B cell (primary cell): ENCODE data around the gene SEC16A. TPM values are rescaled to one million over a fixed set of nuclear protein-coding genes. Genes with fewer than 3 reads are reported as not detected.

Source experiments
- ATAC-seq: fragments of 200-7000 bp; cut with Tn5 transposase; one replicate; pipeline ENCODE4 v1.10.0; 2021; ENCODE audit warnings: low read depth, mild to moderate bottlenecking, moderate number of reproducible peaks, moderate library complexity
- CTCF ChIA-PET: fragments of 350-600 bp; sonication (Branson Sonifier 250); formaldehyde crosslinking; loops from one replicate; lab custom pipeline; 2021; ENCODE audit warnings: antibody characterized with exemption, inconsistent platforms; lab: Charles Lee
- POLR2A ChIA-PET: fragments of 350-600 bp; sonication (Branson Sonifier 250); formaldehyde crosslinking; loops from one replicate; lab custom pipeline; 2021; ENCODE audit warnings: antibody characterized with exemption; lab: Charles Lee
- DNase-seq: peaks from one replicate; pipeline ENCODE4 v3.0.0; 2013
- H2AFZ ChIP-seq: 2 replicates; pipeline ENCODE4 v1.6.1; 2012; ENCODE audit warnings: mild to moderate bottlenecking, low read depth, low read length; ENCODE audit not compliant: insufficient read depth, poor library complexity, severe bottlenecking
- H3K27ac ChIP-seq, 2 donors: 1 replicate in 1 of 2; 2 replicates in 1 of 2; pipeline ENCODE4 v1.5.1; 2012 to 2013; ENCODE audit warnings: low read length in 2 of 2, mild to moderate bottlenecking in 2 of 2, moderate library complexity in 1 of 2
- H3K27me3 ChIP-seq, 4 experiments: fragments of 200-600 bp in 1 of 4; sonication (generic) in 1 of 4; replicated peaks in 1 of 4; 1 replicate in 2 of 4; 2 replicates in 2 of 4; pipeline versions ENCODE4 v1.6.1 to v1.7.0; 2013 to 2016; ENCODE audit warnings: low read length in 3 of 4, mild to moderate bottlenecking in 2 of 4, mixed read lengths in 1 of 4, moderate library complexity in 1 of 4; ENCODE audit not compliant: insufficient read depth in 4 of 4, control insufficient read depth in 3 of 4; ENCODE audit errors: control extremely low read depth in 1 of 4
- H3K36me3 ChIP-seq, 2 experiments: replicated peaks in 1 of 2; 1 replicate in 1 of 2; 2 replicates in 1 of 2; pipeline versions ENCODE4 v1.6.1 to v1.7.1; 2013; ENCODE audit warnings: low read length in 1 of 2; ENCODE audit not compliant: insufficient read depth in 2 of 2, control insufficient read depth in 1 of 2; ENCODE audit errors: control extremely low read depth in 1 of 2, extremely low read depth in 1 of 2
- H3K4me1 ChIP-seq, 2 donors: fragments of 200-600 bp in 1 of 2; sonication (generic) in 1 of 2; 1 replicate in 1 of 2; 2 replicates in 1 of 2; pipeline versions ENCODE4 v1.5.1 to v1.6.1; 2013 to 2017; ENCODE audit warnings: low read length in 2 of 2; ENCODE audit not compliant: control insufficient read depth in 2 of 2, insufficient read depth in 2 of 2
- H3K4me2 ChIP-seq: replicated peaks from 2 replicates; pipeline ENCODE3; 2012; ENCODE audit warnings: mild to moderate bottlenecking, low read depth, low read length; ENCODE audit not compliant: poor library complexity, severe bottlenecking
- H3K4me3 ChIP-seq, 5 experiments: fragments of 200-600 bp in 1 of 5; sonication (generic) in 1 of 5; 1 replicate in 3 of 5; 2 replicates in 2 of 5; pipeline versions ENCODE4 v1.5.1 to v1.7.0; 2011 to 2016; ENCODE audit warnings: low read length in 4 of 5, mild to moderate bottlenecking in 4 of 5, low read depth in 2 of 5, control low read depth in 1 of 5, moderate library complexity in 1 of 5; ENCODE audit not compliant: insufficient read depth in 1 of 5; ENCODE audit errors: control extremely low read depth in 1 of 5, extremely low read depth in 1 of 5
- H3K79me2 ChIP-seq: fragments of 200-600 bp; sonication (generic); one replicate; pipeline ENCODE4 v1.6.0; 2016; ENCODE audit warnings: low read length; ENCODE audit not compliant: control insufficient read depth, insufficient read depth
- H3K9ac ChIP-seq: fragments of 200-600 bp; sonication (generic); 2 replicates; pipeline ENCODE4 v1.6.1; 2017; ENCODE audit warnings: mild to moderate bottlenecking, low read length, moderate library complexity
- H3K9me3 ChIP-seq, 3 donors: one replicate each; pipeline versions ENCODE4 v1.6.1 to v1.7.1; 2013; ENCODE audit warnings: low read length in 2 of 3; ENCODE audit not compliant: control insufficient read depth in 2 of 3, insufficient read depth in 1 of 3; ENCODE audit errors: control extremely low read depth in 1 of 3
- H4K20me1 ChIP-seq: 2 replicates; pipeline ENCODE4 v1.6.0; 2012; ENCODE audit warnings: mild to moderate bottlenecking, low read length; ENCODE audit not compliant: insufficient read depth, control insufficient read depth, poor library complexity, severe bottlenecking
- H3K27ac Mint-ChIP-seq: one replicate; pipeline ENCODE4 v1.8.0; 2021; ENCODE audit warnings: mixed read lengths
- H3K27me3 Mint-ChIP-seq: one replicate; pipeline ENCODE4 v1.8.0; 2021; ENCODE audit warnings: mixed read lengths
- H3K4me1 Mint-ChIP-seq: one replicate; pipeline ENCODE4 v1.8.0; 2021; ENCODE audit warnings: mixed read lengths
- H3K4me3 Mint-ChIP-seq: one replicate; pipeline ENCODE4 v1.8.0; 2021; ENCODE audit warnings: mixed read lengths
- H3K9me3 Mint-ChIP-seq: one replicate; pipeline ENCODE4 v1.8.0; 2022; ENCODE audit warnings: mixed read lengths; ENCODE audit not compliant: insufficient read depth
- EZH2 ChIP-seq: IDR thresholded peaks from 2 replicates; pipeline ENCODE4 v1.6.1; 2012; ENCODE audit warnings: borderline replicate concordance, low read depth, mild to moderate bottlenecking, moderate library complexity, low read length; ENCODE audit not compliant: insufficient read depth, poor library complexity, severe bottlenecking
- WGBS: methylation state at CpG from one replicate; pipeline ENCODE4 v1.1.5; 2013; ENCODE audit warnings: missing lambda C conversion rate; ENCODE audit not compliant: insufficient coverage; 5-methylcytosine and 5-hydroxymethylcytosine counted together
- intact Hi-C: fragments of 100-400 bp; cut with micrococcal nuclease; formaldehyde crosslinking; loops from one replicate; pipeline ENCODE4 v1.10.0; 2022
- polyA plus RNA-seq: library from polyadenylated mRNA; depleted of rRNA; stranded (reverse); fragments of >200 nt; gene quantifications from 2 replicates; pipeline ENCODE4 v1.2.3, GENCODE V29; 2012
- total RNA-seq, 2 donors: library from RNA; stranded (reverse); fragments of 120-200 nt in 1 of 2; gene quantifications; 1 replicate in 1 of 2; 2 replicates in 1 of 2; pipeline versions ENCODE4 v1.2.3 to v1.2.4, GENCODE V29; 2013 to 2022
- TF ChIP-seq, protein P1 (sequence below): fragments of 200-600 bp; IDR thresholded peaks from one replicate; pipeline ENCODE4 v1.8.0; 2022; ENCODE audit warnings: antibody characterized with exemption, mild to moderate bottlenecking

SEC16A gene
- total and polyA plus RNA-seq, 2 donors (not counting 1 experiment from before 2014, with no cell fraction given): 31.7 to 73.4 TPM

GRCh38 chr9:136529516-136530460 lies 46.9 kb upstream of the SEC16A start:
- peaks cover 46% of the 10 kb centered on the region for H3K4me1 Mint-ChIP-seq

More at GRCh38 chr9:136529516-136530460, 46.9 kb upstream of the SEC16A start:
- peak overlapping the region; percentile 41 for H3K27ac Mint-ChIP-seq
- TF ChIP-seq EZH2: no peak
- TF ChIP-seq, protein P1, sequence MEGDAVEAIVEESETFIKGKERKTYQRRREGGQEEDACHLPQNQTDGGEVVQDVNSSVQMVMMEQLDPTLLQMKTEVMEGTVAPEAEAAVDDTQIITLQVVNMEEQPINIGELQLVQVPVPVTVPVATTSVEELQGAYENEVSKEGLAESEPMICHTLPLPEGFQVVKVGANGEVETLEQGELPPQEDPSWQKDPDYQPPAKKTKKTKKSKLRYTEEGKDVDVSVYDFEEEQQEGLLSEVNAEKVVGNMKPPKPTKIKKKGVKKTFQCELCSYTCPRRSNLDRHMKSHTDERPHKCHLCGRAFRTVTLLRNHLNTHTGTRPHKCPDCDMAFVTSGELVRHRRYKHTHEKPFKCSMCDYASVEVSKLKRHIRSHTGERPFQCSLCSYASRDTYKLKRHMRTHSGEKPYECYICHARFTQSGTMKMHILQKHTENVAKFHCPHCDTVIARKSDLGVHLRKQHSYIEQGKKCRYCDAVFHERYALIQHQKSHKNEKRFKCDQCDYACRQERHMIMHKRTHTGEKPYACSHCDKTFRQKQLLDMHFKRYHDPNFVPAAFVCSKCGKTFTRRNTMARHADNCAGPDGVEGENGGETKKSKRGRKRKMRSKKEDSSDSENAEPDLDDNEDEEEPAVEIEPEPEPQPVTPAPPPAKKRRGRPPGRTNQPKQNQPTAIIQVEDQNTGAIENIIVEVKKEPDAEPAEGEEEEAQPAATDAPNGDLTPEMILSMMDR: no peak
- ChIA-PET POLR2A (interaction anchor here (0.6 to 1.0 kb wide), 2 partner anchors 22 to 87 kb away, joined by 3 to 5 read pairs; no protein-coding TSS in a partner anchor), CTCF (interaction anchor here (0.6 to 2.4 kb wide), 7 partner anchors 8 to 102 kb away, joined by 3 to 12 read pairs (median 4); no protein-coding TSS in a partner anchor)
- intact Hi-C loops: no loop called here
- Histone ChIP-seq H3K27ac (no peak overlapping the region), H3K36me3 (peaks cover 0 to 2% of the 10 kb centered on the region in 2 experiments), H3K9ac (no peak overlapping the region), H3K4me1 (peaks cover 61 to 64% of the 10 kb centered on the region in 2 donors), H2AFZ (no peak overlapping the region), H3K4me2 (peak overlapping the region; percentile 75), H3K4me3 (no peak overlapping the region), H3K27me3 (no peaks in the 10 kb centered on the region), H4K20me1 (peaks cover 100% of the 10 kb centered on the region), H3K9me3 (peaks cover 0 to 2% (median 0%) of the 10 kb centered on the region in 3 donors), H3K79me2 (peaks cover 82% of the 10 kb centered on the region)
- WGBS: 3% methylated on average over 35 of the region's 40 CpGs
- peak overlapping the region; percentile 50 for H3K4me3 Mint-ChIP-seq
- DNase-seq (peak; percentile 27), ATAC-seq (no peak)
- H3K27me3 Mint-ChIP-seq: no peaks in the 10 kb centered on the region
- no peaks in the 10 kb centered on the region for H3K9me3 Mint-ChIP-seq
